MCF 10A (cell line): ENCODE results near the gene FURIN. TPM values are rescaled to one million over a fixed set of nuclear protein-coding genes. Genes with fewer than 3 reads are reported as not detected.
"Not testable (repeated sequence)": the region's sequence is repeated elsewhere in the genome, so short reads cannot be mapped to it uniquely, and the experiment has no call there.

Experiments used
- BruUV-seq: library from RNA; stranded (reverse); fragments of 400-500 nt; replicated peaks from 2 replicates; lab custom pipeline; 2021; lab: Mats Ljungman, UMichigan
- CTCF ChIA-PET: fragments of 300-600 bp; sonication (Branson Sonifier 250); formaldehyde crosslinking; extraction: SDS; loops from one replicate; lab custom pipeline; 2021; ENCODE audit warnings: antibody characterized with exemption, inconsistent platforms; lab: Yijun Ruan, JAX
- POLR2A ChIA-PET: fragments of 300-600, 350-650 bp; sonication (Branson Sonifier 250); formaldehyde crosslinking; extraction: SDS; loops from one replicate; lab custom pipeline; 2020; ENCODE audit warnings: antibody characterized with exemption, inconsistent platforms; lab: Yijun Ruan, JAX
- DNase-seq: peaks from one replicate; pipeline ENCODE4 v3.0.0-alpha.2; 2018; ENCODE audit not compliant: unreplicated experiment
- H3K27ac Mint-ChIP-seq: one replicate; pipeline ENCODE4 v1.8.0; 2022; ENCODE audit warnings: mild to moderate bottlenecking, low read depth, mixed read lengths; ENCODE audit not compliant: unreplicated experiment
- H3K27me3 Mint-ChIP-seq: one replicate; pipeline ENCODE4 v1.8.0; 2022; ENCODE audit warnings: mixed read lengths; ENCODE audit not compliant: insufficient read depth, unreplicated experiment
- H3K36me3 Mint-ChIP-seq: one replicate; pipeline ENCODE4 v1.8.0; 2022; ENCODE audit warnings: mild to moderate bottlenecking, moderate library complexity, mixed read lengths; ENCODE audit not compliant: insufficient read depth, unreplicated experiment
- H3K4me1 Mint-ChIP-seq: one replicate; pipeline ENCODE4 v1.8.0; 2022; ENCODE audit warnings: mixed read lengths; ENCODE audit not compliant: insufficient read depth, unreplicated experiment
- H3K4me3 Mint-ChIP-seq: one replicate; pipeline ENCODE4 v1.8.0; 2022; ENCODE audit warnings: mild to moderate bottlenecking, moderate library complexity, mixed read lengths; ENCODE audit not compliant: unreplicated experiment
- H3K9me3 Mint-ChIP-seq: one replicate; pipeline ENCODE4 v1.8.0; 2022; ENCODE audit warnings: mixed read lengths; ENCODE audit not compliant: unreplicated experiment
- intact Hi-C: fragments of 100-400 bp; cut with micrococcal nuclease; formaldehyde crosslinking; loops from 2 replicates; pipeline ENCODE4 v1.14.1; 2022
- total RNA-seq: library from RNA; stranded (reverse); gene quantifications from 2 replicates; pipeline ENCODE4 v1.2.3, GENCODE V29; 2022
- TF ChIP-seq, protein P1 (sequence below): fragments of 200-600 bp; IDR thresholded peaks from one replicate; pipeline ENCODE4 v1.8.0; 2022; ENCODE audit warnings: antibody characterized with exemption, mild to moderate bottlenecking; ENCODE audit not compliant: unreplicated experiment

Gene FURIN
- total RNA-seq, 1 experiment from 2014 or later, result 48.8 TPM

DNA sequence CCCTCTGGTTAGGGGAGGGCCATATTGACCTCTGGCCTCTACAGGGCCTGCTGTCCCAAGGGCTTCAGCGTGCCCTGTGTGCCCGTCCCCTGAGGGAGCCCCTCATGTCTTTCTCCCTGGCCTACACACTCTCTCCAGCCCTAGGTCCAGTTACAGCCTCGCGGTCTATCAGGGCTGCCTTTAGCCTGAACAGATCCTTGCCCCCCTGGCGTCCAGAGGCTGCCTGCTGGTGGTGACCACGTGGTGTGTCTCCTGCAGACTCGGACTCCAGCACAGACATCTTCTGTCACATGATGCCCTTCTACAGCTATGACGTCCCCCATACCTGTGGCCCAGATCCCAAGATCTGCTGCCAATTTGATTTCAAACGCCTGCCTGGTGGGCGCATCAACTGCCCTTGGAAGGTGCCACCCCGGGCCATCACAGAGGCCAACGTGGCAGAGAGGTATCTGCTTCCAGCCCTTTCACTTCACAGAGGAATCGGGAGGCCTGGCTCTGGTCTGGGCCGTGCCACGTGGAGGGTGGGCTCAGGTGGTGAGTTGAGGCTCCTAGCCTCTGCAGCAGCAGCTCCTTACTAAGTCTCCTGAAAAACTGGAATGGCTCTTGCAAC, 38.8 kb downstream of the FURIN start:
- Mint-ChIP-seq H3K36me3 (peaks cover 33% of the 10 kb centered on the region), H3K4me1 (no peaks in the 10 kb centered on the region), H3K9me3 (no peaks in the 10 kb centered on the region), H3K27me3 (no peaks in the 10 kb centered on the region), H3K4me3 (no peak overlapping the region), H3K27ac (no peak overlapping the region)
- DNase-seq, result no peak
- ChIA-PET POLR2A (interaction anchor here (3.3 kb wide), 1 partner anchor 24 kb away, joined by 15 read pairs; the partner anchor contains the start of gene HDDC3), CTCF (no interaction called here)
- TF ChIP-seq, protein P1, sequence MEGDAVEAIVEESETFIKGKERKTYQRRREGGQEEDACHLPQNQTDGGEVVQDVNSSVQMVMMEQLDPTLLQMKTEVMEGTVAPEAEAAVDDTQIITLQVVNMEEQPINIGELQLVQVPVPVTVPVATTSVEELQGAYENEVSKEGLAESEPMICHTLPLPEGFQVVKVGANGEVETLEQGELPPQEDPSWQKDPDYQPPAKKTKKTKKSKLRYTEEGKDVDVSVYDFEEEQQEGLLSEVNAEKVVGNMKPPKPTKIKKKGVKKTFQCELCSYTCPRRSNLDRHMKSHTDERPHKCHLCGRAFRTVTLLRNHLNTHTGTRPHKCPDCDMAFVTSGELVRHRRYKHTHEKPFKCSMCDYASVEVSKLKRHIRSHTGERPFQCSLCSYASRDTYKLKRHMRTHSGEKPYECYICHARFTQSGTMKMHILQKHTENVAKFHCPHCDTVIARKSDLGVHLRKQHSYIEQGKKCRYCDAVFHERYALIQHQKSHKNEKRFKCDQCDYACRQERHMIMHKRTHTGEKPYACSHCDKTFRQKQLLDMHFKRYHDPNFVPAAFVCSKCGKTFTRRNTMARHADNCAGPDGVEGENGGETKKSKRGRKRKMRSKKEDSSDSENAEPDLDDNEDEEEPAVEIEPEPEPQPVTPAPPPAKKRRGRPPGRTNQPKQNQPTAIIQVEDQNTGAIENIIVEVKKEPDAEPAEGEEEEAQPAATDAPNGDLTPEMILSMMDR, result no peak
- intact Hi-C loops, result no loop called here
- BruUV-seq, result no TSS peak

DNA sequence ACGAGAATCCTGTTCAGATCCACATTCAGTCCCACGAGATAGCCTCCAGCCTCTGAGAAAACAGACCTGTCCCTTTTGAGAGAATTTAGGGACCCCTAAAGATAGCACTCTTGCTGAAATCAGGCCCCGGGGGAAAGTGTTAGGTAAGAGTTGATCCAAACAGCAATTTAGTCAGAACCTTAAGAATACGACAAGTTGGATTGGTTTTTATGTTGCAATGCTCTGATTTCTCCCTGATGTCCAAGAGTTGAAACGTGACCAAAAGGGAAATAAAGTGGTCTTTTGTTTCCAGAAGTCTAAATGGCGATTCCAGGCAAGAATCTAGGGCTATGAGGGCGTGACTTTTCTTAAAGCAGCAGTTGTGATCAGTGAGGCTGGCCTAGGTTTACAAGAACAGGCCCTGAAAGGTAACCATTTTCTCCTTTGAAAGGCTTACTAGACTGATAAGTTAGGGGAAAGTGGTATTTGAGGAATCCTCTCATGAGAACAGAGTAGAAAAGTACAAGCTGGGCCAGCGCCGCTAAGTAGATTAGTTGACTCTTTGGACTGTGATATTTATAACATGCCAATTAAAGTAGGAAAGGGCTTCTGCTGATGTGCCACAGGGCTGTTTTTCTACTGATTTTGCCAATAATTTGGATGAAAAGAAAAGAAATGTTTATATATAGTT, 39.6 kb downstream of the FURIN start:
- BruUV-seq, result no TSS peak
- no peak overlapping the region for H3K4me3 Mint-ChIP-seq
- intact Hi-C loops, result no loop called here
- CTCF ChIA-PET, result interaction anchor here (0.6 kb wide), 1 partner anchor 22 kb away, joined by 3 read pairs; no protein-coding TSS in a partner anchor
- POLR2A ChIA-PET, result interaction anchor here (3.3 kb wide), 1 partner anchor 23 kb away, joined by 15 read pairs; the partner anchor contains the start of gene HDDC3
- H3K36me3 Mint-ChIP-seq, result peaks cover 33% of the 10 kb centered on the region
- TF ChIP-seq, protein P1, result no peak
- H3K4me1 Mint-ChIP-seq, result no peaks in the 10 kb centered on the region
- H3K9me3 Mint-ChIP-seq, result no peaks in the 10 kb centered on the region
- no peaks in the 10 kb centered on the region for H3K27me3 Mint-ChIP-seq
- DNase-seq, result no peak
- no peak overlapping the region for H3K27ac Mint-ChIP-seq

DNA sequence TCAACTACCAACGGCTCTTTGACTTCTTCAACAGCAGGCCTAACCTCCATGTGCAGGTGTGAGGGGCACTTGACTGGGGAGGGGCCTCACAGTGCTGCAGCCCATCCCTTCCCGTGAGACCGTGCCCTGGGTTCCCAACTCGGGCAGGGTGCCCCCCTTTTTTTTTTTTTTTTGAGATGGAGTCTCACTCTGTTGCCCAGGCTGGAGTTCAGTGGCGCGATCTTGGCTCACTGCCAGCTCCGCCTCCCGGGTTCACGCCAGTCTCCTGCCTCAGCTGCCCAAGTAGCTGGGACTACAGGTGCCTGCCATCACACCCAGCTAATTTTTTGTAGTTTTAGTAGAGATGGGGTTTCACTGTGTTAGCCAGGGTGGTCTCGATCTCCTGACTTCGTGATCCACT, 41.1 kb downstream of the FURIN start:
- H3K4me1 Mint-ChIP-seq, H3K4me3 Mint-ChIP-seq, H3K9me3 Mint-ChIP-seq, CTCF ChIA-PET, BruUV-seq, H3K27ac Mint-ChIP-seq, DNase-seq, H3K27me3 Mint-ChIP-seq, intact Hi-C loops: not testable (repeated sequence)
- H3K36me3 Mint-ChIP-seq, result peaks cover 41% of the 10 kb centered on the region
- POLR2A ChIA-PET, result interaction anchor here (0.6 to 0.7 kb wide), 2 partner anchors 20 to 928 kb away, joined by 3 read pairs; no protein-coding TSS in a partner anchor

DNA sequence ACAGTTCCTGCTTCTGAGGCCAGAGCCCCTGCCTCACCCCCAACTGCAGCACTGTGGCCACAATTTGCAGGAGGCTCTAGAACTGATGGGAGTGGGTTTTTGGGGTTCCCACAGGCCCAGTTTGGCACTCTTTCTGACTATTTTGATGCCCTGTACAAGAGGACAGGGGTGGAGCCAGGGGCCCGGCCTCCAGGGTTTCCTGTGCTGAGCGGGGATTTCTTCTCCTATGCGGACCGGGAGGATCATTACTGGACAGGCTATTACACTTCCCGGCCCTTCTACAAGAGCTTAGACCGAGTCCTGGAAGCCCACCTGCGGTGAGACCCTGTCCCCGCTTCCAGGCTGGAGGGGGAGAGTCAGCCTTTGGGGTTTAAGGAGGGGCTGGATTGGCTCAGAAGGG, 41.6 kb downstream of the FURIN start:
- Mint-ChIP-seq H3K4me1 (no peaks in the 10 kb centered on the region), H3K9me3 (no peaks in the 10 kb centered on the region), H3K36me3 (peaks cover 46% of the 10 kb centered on the region), H3K27me3 (no peaks in the 10 kb centered on the region), H3K27ac (no peak overlapping the region), H3K4me3 (no peak overlapping the region)
- no TSS peak for BruUV-seq
- intact Hi-C loops, result no loop called here
- POLR2A ChIA-PET, result no interaction called here
- TF ChIP-seq, protein P1, result no peak
- no peak for DNase-seq
- CTCF ChIA-PET, result interaction anchor here (0.9 kb wide), 1 partner anchor 22 kb away, joined by 4 read pairs; the partner anchor contains the start of gene HDDC3
